Psoas muscle (tissue), 8 donors: Measurements from ENCODE around the gene RNF138. TPM values are rescaled to one million over a fixed set of nuclear protein-coding genes. Genes with fewer than 3 reads are reported as not detected.

Source experiments
- ATAC-seq, 4 donors: fragments of 200-7000 bp; cut with Tn5 transposase; one replicate each; pipeline ENCODE4 v1.9.1; 2020; ENCODE audit warnings: moderate library complexity in 3 of 4, mild to moderate bottlenecking in 2 of 4
- DNase-seq, 2 donors: peaks; one replicate each; pipeline ENCODE4 v3.0.0-alpha.2; 2020
- H3K27ac ChIP-seq: fragments of 200-600 bp; one replicate; pipeline ENCODE4 v1.8.0; 2022
- H3K27me3 ChIP-seq, 3 donors: fragments of 200-600 bp in 1 of 3; one replicate each; pipeline versions ENCODE4 v1.6.1 to v1.8.0; 2013 to 2022; ENCODE audit warnings: low read length in 2 of 3, mild to moderate bottlenecking in 2 of 3, moderate library complexity in 1 of 3; ENCODE audit not compliant: insufficient read depth in 3 of 3
- H3K36me3 ChIP-seq, 2 donors: fragments of 200-600 bp in 1 of 2; one replicate each; pipeline versions ENCODE4 v1.6.1 to v1.8.0; 2013 to 2022; ENCODE audit warnings: low read depth in 1 of 2, mild to moderate bottlenecking in 1 of 2, moderate library complexity in 1 of 2; ENCODE audit not compliant: insufficient read depth in 1 of 2
- H3K4me1 ChIP-seq: fragments of 200-600 bp; one replicate; pipeline ENCODE4 v1.8.0; 2022
- H3K4me3 ChIP-seq: fragments of 200-600 bp; one replicate; pipeline ENCODE4 v1.8.0; 2022; ENCODE audit warnings: mild to moderate bottlenecking
- H3K9me3 ChIP-seq: fragments of 200-600 bp; one replicate; pipeline ENCODE4 v1.8.0; 2022
- WGBS, 3 donors: extraction: QIAGEN DNeasy Blood & Tissue Kit; methylation state at CpG; one replicate each; pipeline versions ENCODE4 v1.1.6 to v1.1.7; 2013; 5-methylcytosine and 5-hydroxymethylcytosine counted together
- intact Hi-C, 2 donors: fragments of 100-400 bp; cut with DNase I; formaldehyde crosslinking; loops; one replicate each; pipeline versions ENCODE4 v1.11.0 to v1.14.2; 2022
- polyA plus RNA-seq, 3 donors: library from polyadenylated mRNA; stranded (reverse); fragments of 200-250 nt; gene quantifications; one replicate each; pipeline ENCODE4 v1.2.3, GENCODE V29; 2013
- total RNA-seq, 4 donors: library from RNA; stranded (reverse); fragmentation: NEBNext Ultra II Directional in 2 of 4; extraction: Animal tissue kit (Norgen Biotek cat#: 25700) in 2 of 4; gene quantifications; one replicate each; pipeline versions ENCODE4 v1.2.1 to v1.2.4, GENCODE V29; 2021 to 2023
- TF ChIP-seq, protein P1 (sequence below): fragments of 200-600 bp; IDR thresholded peaks from one replicate; pipeline ENCODE4 v1.8.0; 2022; ENCODE audit warnings: antibody characterized with exemption
- donor health status: healthy with polysubstance abuse.
- donor health status: DM: no; HTN: no; CAD: no; lungs with moderate emphysema.
- donor health status: Bipolar disorder and iron deficiency.
- donor health status: healthy.
- donor health status: DM: yes; HTN: yes; CAD: no.
- donor health status: DM: no; HTN: no; CAD: no.
- donor health status: DM: no; HTN: no; CAD: no.
- donor health status: DM: yes; HTN: yes; CAD: no.

RNF138 gene
- total and polyA plus RNA-seq, 7 donors, result 3.6 to 10.1 (median 7.2) TPM

DNA sequence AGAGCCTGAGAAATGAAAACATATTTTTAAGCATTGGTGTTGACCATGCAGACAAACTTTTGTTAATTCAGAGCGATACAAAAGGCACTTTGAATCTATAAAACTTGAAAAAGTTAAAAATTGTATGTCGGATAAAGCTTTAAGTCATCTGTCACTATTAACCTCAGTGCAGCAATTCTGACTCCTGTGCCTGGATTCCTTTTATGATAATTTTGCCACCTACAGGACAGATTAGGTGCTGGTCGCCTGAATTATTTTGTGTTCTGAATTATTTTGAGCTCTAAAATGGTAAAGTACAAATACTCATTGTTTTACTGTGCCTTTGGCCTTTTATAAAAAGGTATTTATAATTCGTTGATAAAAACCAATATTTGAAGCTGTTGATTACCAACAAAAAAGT, 19.4 kb upstream of the RNF138 start:
- no peak overlapping the region for H3K4me3 ChIP-seq
- no peak for DNase-seq
- ATAC-seq, result no peak
- no peaks in the 10 kb centered on the region for H3K4me1 ChIP-seq
- H3K27me3 ChIP-seq, result no peaks in the 10 kb centered on the region
- TF ChIP-seq, protein P1, sequence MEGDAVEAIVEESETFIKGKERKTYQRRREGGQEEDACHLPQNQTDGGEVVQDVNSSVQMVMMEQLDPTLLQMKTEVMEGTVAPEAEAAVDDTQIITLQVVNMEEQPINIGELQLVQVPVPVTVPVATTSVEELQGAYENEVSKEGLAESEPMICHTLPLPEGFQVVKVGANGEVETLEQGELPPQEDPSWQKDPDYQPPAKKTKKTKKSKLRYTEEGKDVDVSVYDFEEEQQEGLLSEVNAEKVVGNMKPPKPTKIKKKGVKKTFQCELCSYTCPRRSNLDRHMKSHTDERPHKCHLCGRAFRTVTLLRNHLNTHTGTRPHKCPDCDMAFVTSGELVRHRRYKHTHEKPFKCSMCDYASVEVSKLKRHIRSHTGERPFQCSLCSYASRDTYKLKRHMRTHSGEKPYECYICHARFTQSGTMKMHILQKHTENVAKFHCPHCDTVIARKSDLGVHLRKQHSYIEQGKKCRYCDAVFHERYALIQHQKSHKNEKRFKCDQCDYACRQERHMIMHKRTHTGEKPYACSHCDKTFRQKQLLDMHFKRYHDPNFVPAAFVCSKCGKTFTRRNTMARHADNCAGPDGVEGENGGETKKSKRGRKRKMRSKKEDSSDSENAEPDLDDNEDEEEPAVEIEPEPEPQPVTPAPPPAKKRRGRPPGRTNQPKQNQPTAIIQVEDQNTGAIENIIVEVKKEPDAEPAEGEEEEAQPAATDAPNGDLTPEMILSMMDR, result no peak
- no peak overlapping the region for H3K27ac ChIP-seq
- H3K9me3 ChIP-seq, result no peaks in the 10 kb centered on the region
- no peaks in the 10 kb centered on the region for H3K36me3 ChIP-seq
- 68 to 72% (median 69%) methylated on average over 4 of the region's 4 CpGs for WGBS, 3 donors
- intact Hi-C loops, result no loop called here

DNA sequence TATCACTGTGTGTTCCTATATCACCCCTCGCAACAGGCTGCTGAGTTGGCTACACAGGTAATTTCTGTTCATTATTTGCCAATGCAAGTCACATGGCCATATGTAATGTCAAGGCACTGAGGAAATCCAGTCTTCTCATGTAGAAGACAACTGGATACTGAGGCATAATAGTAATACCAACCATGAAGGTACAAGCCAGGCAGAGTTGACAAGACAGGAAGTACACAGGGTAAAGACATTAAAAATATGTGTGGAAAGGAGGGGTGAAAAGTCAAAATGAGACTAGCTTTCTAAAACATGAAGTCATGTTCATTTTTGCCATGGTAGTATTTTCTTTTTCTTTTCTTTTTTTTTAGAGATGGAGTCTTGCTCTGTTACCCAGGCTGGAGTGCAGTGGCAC, 17.5 kb upstream of the RNF138 start:
- intact Hi-C loops, result no loop called here
- TF ChIP-seq, protein P1, result no peak
- ATAC-seq (no peak), DNase-seq (no peak)
- no peak overlapping the region for H3K4me3 ChIP-seq
- H3K4me1 ChIP-seq, result no peaks in the 10 kb centered on the region
- H3K9me3 ChIP-seq, result no peaks in the 10 kb centered on the region
- 95 to 100% (median 100%) methylated on average over 1 of the region's 1 CpG for WGBS, 3 donors
- no peaks in the 10 kb centered on the region for H3K27me3 ChIP-seq
- H3K36me3 ChIP-seq, result no peaks in the 10 kb centered on the region
- no peak overlapping the region for H3K27ac ChIP-seq

DNA sequence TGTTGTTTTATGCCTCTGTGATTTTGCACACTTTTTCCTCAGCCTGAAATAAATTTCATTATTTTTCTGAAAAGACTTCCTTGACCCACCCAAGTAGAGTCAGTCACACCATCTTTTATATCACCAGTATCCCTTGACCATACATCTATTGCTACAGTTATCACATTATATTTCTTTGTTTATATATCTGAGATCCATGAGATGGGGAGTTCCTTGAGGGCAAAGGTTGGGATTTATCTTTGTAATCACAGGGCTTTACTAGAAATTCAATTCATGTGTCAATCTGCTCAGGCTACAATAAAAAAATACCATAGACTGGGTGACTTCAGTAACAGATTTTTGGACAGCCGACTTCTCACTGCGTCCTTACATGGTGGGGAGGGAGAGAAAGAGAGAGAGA, 12.8 kb upstream of the RNF138 start:
- 73 to 87% (median 86%) methylated on average over 2 of the region's 2 CpGs for WGBS, 3 donors
- no peak for ATAC-seq
- TF ChIP-seq, protein P1, result no peak
- intact Hi-C loops, result no loop called here
- DNase-seq, result no peak
- Histone ChIP-seq H3K9me3 (no peaks in the 10 kb centered on the region), H3K4me3 (no peak overlapping the region), H3K36me3 (no peaks in the 10 kb centered on the region), H3K27ac (no peak overlapping the region), H3K27me3 (peaks cover 0 to 2% (median 0%) of the 10 kb centered on the region in 3 donors), H3K4me1 (no peaks in the 10 kb centered on the region)

DNA sequence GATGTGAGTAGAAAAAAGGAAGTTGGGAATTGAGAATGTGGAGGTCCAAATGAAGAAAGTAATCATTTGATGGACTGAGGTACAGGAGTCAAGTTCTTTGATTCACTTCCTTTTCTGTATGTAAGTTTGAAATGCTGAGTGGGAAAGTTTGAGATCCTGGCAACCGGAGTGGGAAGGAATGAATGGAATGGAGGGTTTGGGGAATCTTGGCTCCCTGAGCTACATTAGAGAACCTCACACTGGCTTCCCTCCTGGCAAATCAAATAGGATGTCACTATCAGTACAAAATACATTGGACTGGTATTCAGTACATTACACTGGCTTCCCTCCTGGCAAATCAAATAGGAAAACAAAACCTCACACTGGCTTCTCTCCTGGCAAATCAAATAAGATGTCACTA, 9.8 kb upstream of the RNF138 start:
- H3K9me3 ChIP-seq, result no peaks in the 10 kb centered on the region
- ATAC-seq, result no peak
- no peak overlapping the region for H3K4me3 ChIP-seq
- H3K27me3 ChIP-seq, result peaks cover 0 to 2% (median 0%) of the 10 kb centered on the region in 3 donors
- no peak overlapping the region for H3K27ac ChIP-seq
- 13 to 32% (median 23%) methylated on average over 1 of the region's 1 CpG for WGBS, 3 donors
- no peaks in the 10 kb centered on the region for H3K4me1 ChIP-seq
- H3K36me3 ChIP-seq, result no peaks in the 10 kb centered on the region
- no peak for DNase-seq
- TF ChIP-seq, protein P1, result no peak
- intact Hi-C loops, result no loop called here

DNA sequence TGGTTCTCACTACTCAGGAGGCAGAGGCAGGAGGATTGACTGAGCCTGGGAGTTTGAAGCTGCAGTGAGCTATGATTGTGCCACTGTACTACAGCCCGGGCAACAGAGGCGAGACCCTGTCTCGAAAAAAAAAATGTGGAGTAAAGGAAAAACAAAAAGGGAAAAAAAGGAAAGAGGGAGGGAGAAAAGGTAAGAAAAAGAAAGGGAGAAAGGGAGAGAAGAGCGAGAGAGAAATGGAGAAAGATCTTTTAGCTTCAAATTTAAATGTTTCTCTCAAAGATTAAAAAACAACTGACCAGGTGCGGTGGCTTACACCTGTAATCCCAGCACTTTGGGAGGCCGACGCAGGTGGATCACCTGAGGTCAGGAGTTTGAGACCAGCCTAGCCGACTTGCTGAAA, 7.9 kb upstream of the RNF138 start:
- DNase-seq (no peak), ATAC-seq (no peak)
- TF ChIP-seq, protein P1, result no peak
- no peak overlapping the region for H3K27ac ChIP-seq
- H3K27me3 ChIP-seq, result peaks cover 0 to 2% (median 0%) of the 10 kb centered on the region in 3 donors
- no peaks in the 10 kb centered on the region for H3K36me3 ChIP-seq
- H3K4me3 ChIP-seq, result no peak overlapping the region
- intact Hi-C loops, result loop anchor here in 1 of 2 donors (2.0 kb wide), 1 partner anchor 61 kb away; no protein-coding TSS in a partner anchor
- H3K4me1 ChIP-seq, result no peaks in the 10 kb centered on the region
- 95 to 97% (median 95%) methylated on average over 8 of the region's 8 CpGs for WGBS, 3 donors
- H3K9me3 ChIP-seq, result no peaks in the 10 kb centered on the region
